GM10847 (cell line): ENCODE data around the gene HMGN3.

ENCODE experiments used
- POLR2A ChIP-seq: IDR thresholded peaks from 2 replicates; pipeline ENCODE4 v1.6.1; 2011; ENCODE audit not compliant: insufficient read length; ENCODE audit errors: extremely low read depth

Gene HMGN3

DNA sequence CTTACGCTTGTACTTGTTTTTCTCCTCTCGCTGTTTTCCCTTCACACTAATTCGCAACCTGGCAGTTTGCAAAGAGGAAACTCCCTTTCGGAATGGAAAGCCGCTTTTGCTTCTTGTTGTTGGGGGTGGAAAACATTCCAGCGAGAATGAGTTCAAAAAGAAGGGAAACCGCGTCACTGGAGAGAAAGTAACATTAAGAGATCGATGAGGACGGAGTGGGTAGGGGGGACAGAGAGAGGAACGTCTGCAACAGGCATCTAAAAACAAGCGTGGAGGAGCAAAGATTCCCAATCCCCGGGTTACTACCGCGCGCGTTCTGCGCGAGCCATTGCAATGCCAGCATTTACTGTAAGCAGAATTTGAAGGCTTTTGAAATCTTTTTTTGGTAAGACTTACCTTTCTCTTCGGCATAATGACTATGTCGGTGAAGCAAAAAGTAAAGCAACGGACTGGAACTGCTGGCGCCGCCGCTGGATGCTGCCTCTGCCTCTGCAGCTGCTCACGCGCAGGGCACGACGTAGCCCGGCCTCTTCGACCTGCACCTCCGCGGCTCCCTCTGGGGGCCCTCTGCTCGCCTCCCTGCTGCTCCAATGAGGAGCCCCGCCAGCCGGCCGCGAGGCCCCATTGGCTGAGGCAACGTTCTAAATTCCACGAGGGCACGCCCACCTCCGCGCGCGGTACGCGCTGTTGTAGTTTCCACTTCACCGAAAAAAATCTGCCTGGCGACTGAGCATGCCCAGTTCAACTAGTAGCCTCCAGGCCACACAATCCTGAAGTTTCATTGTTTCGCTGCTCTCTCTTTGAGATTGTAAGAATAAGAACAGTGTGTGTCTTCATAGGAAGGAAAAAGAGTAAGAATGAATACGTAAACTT is at the start of gene HMGN3:
TSS of gene HMGN3 (minus strand) at position 533 of the 873 bp plus-strand sequence.
- peak; percentile 80 for TF ChIP-seq POLR2A

GRCh38 chr6:79280756-79281155 is 46.3 kb upstream of the HMGN3 start:
- TF ChIP-seq POLR2A, result no peak

- TF ChIP-seq POLR2A, result no peak
These were observed 42.6 kb upstream of the HMGN3 start for GRCh38 chr6:79277109-79277508.

DNA sequence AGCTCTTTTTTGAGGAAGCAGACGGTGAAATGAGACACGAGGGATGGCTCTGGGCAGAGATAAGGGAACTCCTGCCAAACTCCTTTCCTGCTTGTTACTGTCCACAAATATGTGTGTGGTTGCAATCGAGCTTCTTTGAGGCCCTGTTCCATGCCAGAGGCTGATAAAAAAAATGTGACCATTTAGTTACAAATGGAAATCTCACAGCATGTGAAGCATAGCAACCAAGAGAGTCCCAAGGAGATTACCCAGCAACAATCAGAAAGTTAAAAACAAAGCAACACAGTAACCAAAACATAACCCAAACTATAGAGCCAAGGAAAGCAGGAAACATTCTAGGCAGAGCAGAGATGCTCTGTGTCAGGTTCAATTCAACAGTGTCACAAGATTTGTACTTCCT is 35.4 kb upstream of the HMGN3 start:
- no peak for TF ChIP-seq POLR2A

DNA sequence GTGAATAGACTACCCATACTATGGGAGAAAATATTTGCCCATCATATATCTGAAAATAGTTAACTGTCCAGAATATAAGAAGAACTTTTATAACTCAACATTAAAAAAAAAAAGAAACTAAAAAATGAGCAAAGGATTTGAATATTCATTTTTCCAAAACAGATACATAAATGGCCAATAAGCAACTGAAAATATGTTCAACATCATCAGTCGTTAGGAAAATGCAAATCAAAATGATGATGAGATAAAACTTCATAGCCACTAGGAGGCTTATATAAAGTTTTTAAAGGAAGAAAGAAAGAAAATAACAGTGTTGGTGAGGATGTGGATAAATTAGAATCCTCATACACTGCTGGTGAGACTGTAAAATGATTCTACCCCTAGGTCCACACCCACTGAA is 32.6 kb upstream of the HMGN3 start:
- TF ChIP-seq POLR2A, result no peak

DNA sequence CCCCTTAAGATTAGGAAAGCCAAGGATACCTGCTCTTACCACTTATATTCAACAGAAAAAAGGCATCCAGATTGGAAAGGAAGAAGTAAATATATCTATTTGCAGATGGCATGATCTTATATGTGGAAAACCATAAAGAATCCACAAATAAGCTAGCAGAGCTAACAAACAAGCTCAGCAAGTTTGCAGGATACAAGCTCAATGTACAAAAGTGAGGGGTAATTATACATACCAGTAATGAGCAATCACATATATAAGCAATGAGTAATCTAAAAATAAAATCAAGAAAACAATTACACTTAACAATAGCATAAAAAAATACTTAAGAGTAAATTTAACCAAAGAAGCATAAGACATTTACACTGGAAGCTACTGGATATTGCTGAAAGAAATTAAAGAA is 31.6 kb upstream of the HMGN3 start:
- no peak for TF ChIP-seq POLR2A

DNA sequence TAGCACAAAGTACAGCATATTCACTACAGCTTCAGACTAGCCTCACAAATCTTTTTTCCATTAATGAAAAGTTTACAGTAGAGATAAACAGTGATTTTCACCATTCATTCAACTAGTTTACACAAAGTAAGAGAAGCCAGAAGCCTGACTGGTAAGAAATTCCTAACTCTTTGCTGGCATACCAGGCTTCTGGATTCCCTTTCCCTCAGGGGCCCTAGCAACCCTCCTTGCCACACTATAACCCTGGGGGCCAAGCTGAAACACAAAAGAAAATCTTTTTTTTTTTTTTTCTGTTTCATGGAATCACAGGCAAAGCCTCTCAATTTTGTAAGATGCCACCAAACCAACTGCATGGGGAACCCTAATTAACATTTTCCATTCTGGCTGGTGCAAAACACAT is 28.9 kb upstream of the HMGN3 start:
- no peak for TF ChIP-seq POLR2A

DNA sequence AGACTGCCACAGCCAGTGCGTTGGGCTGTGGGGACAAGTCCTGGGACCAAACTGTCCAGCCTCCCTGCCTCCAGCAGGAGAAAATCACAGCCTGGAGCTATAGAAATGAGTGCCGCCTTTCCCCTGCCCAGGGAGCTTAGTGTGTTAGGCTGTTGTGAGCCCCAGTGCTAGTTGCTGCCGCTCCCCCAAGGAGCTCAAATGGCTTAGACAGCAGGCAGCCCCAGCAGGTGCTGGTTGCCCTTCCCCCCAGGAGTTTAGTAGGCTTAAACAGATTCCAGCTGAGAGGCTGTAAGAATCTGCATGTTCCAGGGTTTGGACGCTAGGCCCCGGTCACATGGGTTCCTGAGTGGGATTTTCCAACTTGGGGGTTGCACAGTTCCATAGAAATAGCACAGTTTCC is 27.2 kb upstream of the HMGN3 start:
- TF ChIP-seq POLR2A, result no peak

DNA sequence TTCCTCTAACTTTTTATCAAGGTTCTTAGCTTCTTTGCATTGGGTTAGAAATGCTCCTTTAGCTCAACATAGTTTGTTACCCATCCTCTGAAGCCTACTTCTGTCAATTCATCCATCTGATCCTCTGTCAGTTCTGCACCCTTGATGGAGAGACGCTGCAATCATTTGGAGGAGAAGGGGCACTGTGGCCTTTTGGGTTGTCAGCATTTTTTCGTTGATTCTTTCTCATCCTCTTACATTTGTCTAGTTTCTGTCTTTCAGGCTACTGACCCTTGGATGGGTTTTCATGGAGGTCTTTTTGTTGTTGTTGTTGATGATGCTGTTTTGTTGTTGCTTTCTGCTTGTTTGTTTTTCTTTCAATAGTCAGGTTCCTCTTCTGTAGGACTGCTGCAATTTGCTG is 26.3 kb upstream of the HMGN3 start:
- no peak for TF ChIP-seq POLR2A

GRCh38 chr6:79257381-79258205 is 23.1 kb upstream of the HMGN3 start:
- TF ChIP-seq POLR2A, result no peak

GRCh38 chr6:79250559-79250958 is 16.1 kb upstream of the HMGN3 start:
- no peak for TF ChIP-seq POLR2A

DNA sequence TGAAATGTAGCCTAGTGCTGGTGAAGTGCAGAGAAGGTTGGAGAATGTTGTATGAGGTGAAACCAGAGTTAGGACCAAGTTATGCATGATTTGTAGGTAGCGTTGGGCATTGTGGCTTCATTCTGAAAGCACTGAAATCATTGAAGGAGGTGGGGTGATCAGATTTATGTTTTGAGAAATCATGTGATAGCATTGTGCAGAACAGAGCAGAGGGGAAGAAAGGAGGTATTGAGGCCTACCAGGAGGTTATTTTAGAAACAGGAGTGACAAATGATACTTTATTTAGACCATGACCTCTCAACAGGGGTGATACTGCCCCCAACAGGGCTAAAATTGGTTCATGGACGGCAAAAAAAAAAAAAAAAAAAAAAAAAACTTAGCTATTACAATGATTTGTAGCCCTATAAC is 15.6 kb upstream of the HMGN3 start:
- no peak for TF ChIP-seq POLR2A

DNA sequence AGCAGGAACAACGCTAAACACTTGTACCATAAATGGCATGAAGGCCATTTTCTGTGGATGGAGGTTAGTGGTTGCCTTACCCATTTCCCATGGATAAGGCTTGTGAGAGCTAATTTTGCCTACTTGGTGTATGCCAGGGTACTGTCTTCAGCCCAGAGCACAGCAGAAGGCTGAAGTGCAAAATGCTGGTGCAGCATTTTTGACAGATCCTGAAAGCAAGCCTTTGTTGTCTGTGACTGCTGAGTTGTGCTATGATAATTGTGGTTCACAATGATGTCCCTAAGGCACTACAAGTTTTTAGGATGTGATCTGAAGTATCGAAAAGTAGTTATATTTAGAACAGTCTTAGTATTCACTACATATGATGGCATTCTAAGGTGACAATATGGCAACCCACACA is 14.7 kb upstream of the HMGN3 start:
- TF ChIP-seq POLR2A, result no peak

DNA sequence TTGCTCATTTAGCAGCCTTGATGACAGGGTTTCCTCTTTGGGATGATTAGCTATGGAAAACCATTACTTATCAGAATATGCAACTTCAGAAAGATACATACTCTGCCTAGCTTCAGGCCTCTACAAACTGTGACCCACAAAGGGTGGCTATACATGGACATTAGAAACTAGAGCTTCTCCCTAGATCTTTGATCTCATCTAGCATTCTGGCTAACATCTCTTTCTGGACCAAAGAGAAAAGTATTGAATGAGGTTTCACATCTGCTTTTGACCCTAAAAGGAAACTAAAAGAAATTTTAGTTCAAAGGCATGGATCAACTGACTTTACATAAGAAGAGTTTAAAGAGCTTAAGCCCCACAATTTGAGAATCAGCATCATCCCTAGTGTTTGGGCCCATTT is 12.4 kb upstream of the HMGN3 start:
- no peak for TF ChIP-seq POLR2A

GRCh38 chr6:79241228-79241627 is 6.7 kb upstream of the HMGN3 start:
- TF ChIP-seq POLR2A, result no peak

- TF ChIP-seq POLR2A, result no peak
These were observed 6.0 kb upstream of the HMGN3 start for GRCh38 chr6:79240509-79240908.
